HEK293 (cell line): ENCODE measurements around the gene CDYL2.

ENCODE experiments used
- PRDM1 ChIP-seq: fragments of 450-650 bp; formaldehyde crosslinking; IDR thresholded peaks from 2 replicates; pipeline ENCODE4; 2016; ENCODE audit warnings: missing biosample characterization, missing genetic modification characterization
- ZNF202 ChIP-seq: fragments of 450-650 bp; formaldehyde crosslinking; IDR thresholded peaks from 2 replicates; pipeline ENCODE4 v1.5.1; 2016; ENCODE audit warnings: missing biosample characterization, missing genetic modification characterization, borderline replicate concordance
- ZNF335 ChIP-seq: fragments of 450-650 bp; formaldehyde crosslinking; conservative IDR thresholded peaks from 2 replicates; pipeline ENCODE4 v1.5.1; 2016; ENCODE audit warnings: missing biosample characterization, missing genetic modification characterization
- ZNF404 ChIP-seq: fragments of 450-650 bp; formaldehyde crosslinking; IDR thresholded peaks from 2 replicates; pipeline ENCODE4 v1.5.1; 2017; ENCODE audit warnings: missing biosample characterization, missing genetic modification characterization
- TF ChIP-seq, protein P1 (sequence below): fragments of 450-650 bp; formaldehyde crosslinking; IDR thresholded peaks from 2 replicates; pipeline ENCODE4 v1.5.1; 2016; ENCODE audit warnings: missing biosample characterization, missing genetic modification characterization
- TF ChIP-seq, protein P2 (sequence below): fragments of 450-650 bp; formaldehyde crosslinking; IDR thresholded peaks from 2 replicates; pipeline ENCODE4 v1.5.1; 2017; ENCODE audit warnings: missing biosample characterization, missing genetic modification characterization

DNA sequence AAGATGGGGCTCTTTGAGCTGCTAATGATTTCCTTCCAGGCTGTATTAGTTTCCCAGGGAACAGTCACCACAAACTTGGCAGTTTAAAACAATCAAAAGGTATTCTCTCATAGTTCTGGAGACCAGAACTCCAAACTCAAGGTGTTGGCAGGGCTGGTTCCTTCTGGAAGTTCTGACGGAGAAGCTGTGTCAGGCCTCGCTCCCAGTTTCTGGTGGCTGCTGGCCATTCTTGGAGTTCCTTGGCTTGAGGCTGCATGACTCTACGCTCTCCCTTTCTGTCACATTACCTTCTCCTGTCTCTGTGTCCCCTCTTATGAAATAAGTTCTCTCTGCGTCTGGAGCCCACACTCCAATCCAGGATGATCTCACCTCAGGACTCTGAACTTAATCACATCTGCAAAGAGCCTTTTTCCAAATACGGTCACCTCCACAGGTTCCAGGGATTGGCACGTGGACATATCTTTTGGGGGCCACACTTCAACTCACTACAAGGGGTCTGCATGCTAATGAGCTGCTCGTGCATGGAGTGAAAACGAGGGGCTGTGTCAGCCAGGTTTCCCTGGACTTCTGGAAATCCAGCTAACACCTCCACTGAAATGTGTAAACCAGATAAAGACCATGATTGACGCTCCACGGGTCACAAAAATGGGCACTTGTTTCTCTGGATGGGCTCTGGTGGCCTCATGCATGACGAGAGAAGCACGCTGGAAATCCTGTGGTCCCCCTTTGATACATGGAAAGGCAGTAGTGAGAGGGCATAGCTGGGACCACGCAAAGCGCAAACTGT is 185.3 kb downstream of the CDYL2 start:
- TF ChIP-seq ZNF335 (tag by site-specific recombination) (no peak), ZNF202 (tag by site-specific recombination) (no peak), PRDM1 (no peak), ZNF404 (no peak)
- TF ChIP-seq, protein P1, sequence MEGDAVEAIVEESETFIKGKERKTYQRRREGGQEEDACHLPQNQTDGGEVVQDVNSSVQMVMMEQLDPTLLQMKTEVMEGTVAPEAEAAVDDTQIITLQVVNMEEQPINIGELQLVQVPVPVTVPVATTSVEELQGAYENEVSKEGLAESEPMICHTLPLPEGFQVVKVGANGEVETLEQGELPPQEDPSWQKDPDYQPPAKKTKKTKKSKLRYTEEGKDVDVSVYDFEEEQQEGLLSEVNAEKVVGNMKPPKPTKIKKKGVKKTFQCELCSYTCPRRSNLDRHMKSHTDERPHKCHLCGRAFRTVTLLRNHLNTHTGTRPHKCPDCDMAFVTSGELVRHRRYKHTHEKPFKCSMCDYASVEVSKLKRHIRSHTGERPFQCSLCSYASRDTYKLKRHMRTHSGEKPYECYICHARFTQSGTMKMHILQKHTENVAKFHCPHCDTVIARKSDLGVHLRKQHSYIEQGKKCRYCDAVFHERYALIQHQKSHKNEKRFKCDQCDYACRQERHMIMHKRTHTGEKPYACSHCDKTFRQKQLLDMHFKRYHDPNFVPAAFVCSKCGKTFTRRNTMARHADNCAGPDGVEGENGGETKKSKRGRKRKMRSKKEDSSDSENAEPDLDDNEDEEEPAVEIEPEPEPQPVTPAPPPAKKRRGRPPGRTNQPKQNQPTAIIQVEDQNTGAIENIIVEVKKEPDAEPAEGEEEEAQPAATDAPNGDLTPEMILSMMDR (tag by site-specific recombination) = no peak
- TF ChIP-seq, protein P2, sequence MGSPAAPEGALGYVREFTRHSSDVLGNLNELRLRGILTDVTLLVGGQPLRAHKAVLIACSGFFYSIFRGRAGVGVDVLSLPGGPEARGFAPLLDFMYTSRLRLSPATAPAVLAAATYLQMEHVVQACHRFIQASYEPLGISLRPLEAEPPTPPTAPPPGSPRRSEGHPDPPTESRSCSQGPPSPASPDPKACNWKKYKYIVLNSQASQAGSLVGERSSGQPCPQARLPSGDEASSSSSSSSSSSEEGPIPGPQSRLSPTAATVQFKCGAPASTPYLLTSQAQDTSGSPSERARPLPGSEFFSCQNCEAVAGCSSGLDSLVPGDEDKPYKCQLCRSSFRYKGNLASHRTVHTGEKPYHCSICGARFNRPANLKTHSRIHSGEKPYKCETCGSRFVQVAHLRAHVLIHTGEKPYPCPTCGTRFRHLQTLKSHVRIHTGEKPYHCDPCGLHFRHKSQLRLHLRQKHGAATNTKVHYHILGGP (tag by site-specific recombination) = no peak
